ENCODE measurements around the gene EYA2.

GRCh38 chr20:46992640-46993035 is 98.0 kb downstream of the EYA2 start:
- TF ChIP-seq, protein P1, sequence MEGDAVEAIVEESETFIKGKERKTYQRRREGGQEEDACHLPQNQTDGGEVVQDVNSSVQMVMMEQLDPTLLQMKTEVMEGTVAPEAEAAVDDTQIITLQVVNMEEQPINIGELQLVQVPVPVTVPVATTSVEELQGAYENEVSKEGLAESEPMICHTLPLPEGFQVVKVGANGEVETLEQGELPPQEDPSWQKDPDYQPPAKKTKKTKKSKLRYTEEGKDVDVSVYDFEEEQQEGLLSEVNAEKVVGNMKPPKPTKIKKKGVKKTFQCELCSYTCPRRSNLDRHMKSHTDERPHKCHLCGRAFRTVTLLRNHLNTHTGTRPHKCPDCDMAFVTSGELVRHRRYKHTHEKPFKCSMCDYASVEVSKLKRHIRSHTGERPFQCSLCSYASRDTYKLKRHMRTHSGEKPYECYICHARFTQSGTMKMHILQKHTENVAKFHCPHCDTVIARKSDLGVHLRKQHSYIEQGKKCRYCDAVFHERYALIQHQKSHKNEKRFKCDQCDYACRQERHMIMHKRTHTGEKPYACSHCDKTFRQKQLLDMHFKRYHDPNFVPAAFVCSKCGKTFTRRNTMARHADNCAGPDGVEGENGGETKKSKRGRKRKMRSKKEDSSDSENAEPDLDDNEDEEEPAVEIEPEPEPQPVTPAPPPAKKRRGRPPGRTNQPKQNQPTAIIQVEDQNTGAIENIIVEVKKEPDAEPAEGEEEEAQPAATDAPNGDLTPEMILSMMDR (IDR thresholded peaks at IDR 0.05) = no peak
- TF ChIP-seq POLR2A (IDR thresholded peaks at IDR 0.05) = no peak
